Caco-2 (cell line): ENCODE measurements around the gene CERS6. TPM values are rescaled to one million over a fixed set of nuclear protein-coding genes. Genes with fewer than 3 reads are reported as not detected.

Source experiments
- BruUV-seq: library from RNA; stranded (reverse); fragments of 400-500 nt; replicated peaks from 2 replicates; lab custom pipeline; 2021; lab: Mats Ljungman, UMichigan
- CTCF ChIA-PET: fragments of 300-600 bp; sonication (Branson Sonifier 250); formaldehyde crosslinking; loops from one replicate; lab custom pipeline; 2022; ENCODE audit warnings: antibody characterized with exemption; lab: Charles Lee
- POLR2A ChIA-PET: fragments of 300-600 bp; sonication (Branson Sonifier 250); formaldehyde crosslinking; loops from one replicate; lab custom pipeline; 2022; ENCODE audit warnings: antibody characterized with exemption; lab: Charles Lee
- DNase-seq, 2 experiments: peaks; one replicate each; pipeline versions ENCODE4 v3.0.0 to v3.0.0-alpha.2; 2020 to 2022
- H3K27me3 ChIP-seq: replicated peaks from 2 replicates; pipeline ENCODE4 v1.6.0; 2011; ENCODE audit warnings: low read length; ENCODE audit not compliant: control insufficient read depth, insufficient read depth
- H3K36me3 ChIP-seq: 2 replicates; pipeline ENCODE4 v1.5.1; 2011; ENCODE audit warnings: low read length; ENCODE audit not compliant: control insufficient read depth, insufficient read depth
- H3K4me1 ChIP-seq: fragments of 250-450 bp; sonication (Bioruptor Pico); 2 replicates; pipeline ENCODE4 v1.5.1; 2020; ENCODE audit warnings: mild to moderate bottlenecking
- H3K4me3 ChIP-seq: 2 replicates; pipeline ENCODE4 v1.5.1; 2011; ENCODE audit warnings: low read depth, mild to moderate bottlenecking, control low read depth, low read length
- H3K9me3 ChIP-seq: fragments of 250-450 bp; sonication (Bioruptor Pico); 2 replicates; pipeline ENCODE4 v1.5.1; 2020; ENCODE audit warnings: mild to moderate bottlenecking, moderate library complexity
- H3K27ac Mint-ChIP-seq: one replicate; pipeline ENCODE4 v1.8.0; 2022; ENCODE audit warnings: mixed read lengths; ENCODE audit not compliant: unreplicated experiment
- H3K27me3 Mint-ChIP-seq: one replicate; pipeline ENCODE4 v1.8.0; 2022; ENCODE audit warnings: mixed read lengths; ENCODE audit not compliant: insufficient read depth, unreplicated experiment
- H3K36me3 Mint-ChIP-seq: one replicate; pipeline ENCODE4 v1.8.0; 2022; ENCODE audit warnings: mild to moderate bottlenecking, mixed read lengths; ENCODE audit not compliant: insufficient read depth, unreplicated experiment
- H3K4me1 Mint-ChIP-seq: one replicate; pipeline ENCODE4 v1.8.0; 2022; ENCODE audit warnings: low read depth, mixed read lengths; ENCODE audit not compliant: unreplicated experiment
- H3K4me3 Mint-ChIP-seq: one replicate; pipeline ENCODE4 v1.8.0; 2022; ENCODE audit warnings: mild to moderate bottlenecking, moderate library complexity, mixed read lengths; ENCODE audit not compliant: unreplicated experiment
- H3K9me3 Mint-ChIP-seq: one replicate; pipeline ENCODE4 v1.8.0; 2022; ENCODE audit warnings: mixed read lengths; ENCODE audit not compliant: unreplicated experiment
- CTCF ChIP-seq, 2 experiments: fragments of 200-600 bp in 1 of 2; IDR thresholded peaks; 1 replicate in 1 of 2; 2 replicates in 1 of 2; pipeline versions ENCODE4 v1.5.1 to v1.8.0; 2011 to 2022; ENCODE audit warnings: antibody characterized with exemption in 1 of 2, control low read depth in 1 of 2, inconsistent platforms in 1 of 2, low read depth in 1 of 2, low read length in 1 of 2, mild to moderate bottlenecking in 1 of 2, moderate library complexity in 1 of 2; ENCODE audit not compliant: insufficient read depth in 1 of 2, severe bottlenecking in 1 of 2, unreplicated experiment in 1 of 2
- intact Hi-C: fragments of 100-400 bp; cut with micrococcal nuclease; formaldehyde crosslinking; loops from one replicate; pipeline ENCODE4 v1.10.0; 2022; ENCODE audit not compliant: unreplicated experiment
- total RNA-seq: library from RNA; stranded (reverse); gene quantifications from 2 replicates; pipeline ENCODE4 v1.2.3, GENCODE V29; 2022

Gene CERS6
- total RNA-seq, 1 experiment from 2014 or later = 32.7 TPM

DNA sequence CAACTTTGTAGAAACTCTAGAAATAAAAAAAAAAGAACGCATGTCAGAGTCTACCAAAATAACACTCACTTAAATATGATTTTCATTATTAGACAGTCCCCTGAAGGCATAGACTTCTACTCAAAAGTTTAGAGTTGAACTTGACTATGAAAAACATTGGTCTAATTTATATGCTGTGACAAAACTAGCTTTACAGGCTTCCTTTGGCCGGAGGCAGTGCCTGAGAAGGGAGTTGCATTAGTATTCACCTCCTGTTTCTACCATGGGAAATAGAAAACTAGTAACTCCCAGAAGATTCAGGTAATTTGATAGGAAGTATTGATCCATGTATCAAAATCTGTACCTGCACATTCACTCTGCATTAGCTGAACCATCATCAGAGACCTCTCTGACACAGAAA lies 182.9 kb downstream of the CERS6 start:
- Histone ChIP-seq H3K36me3 (no peaks in the 10 kb centered on the region; the same call in 1 of the 2 replicates), H3K4me1 (0 out of 2 replicates have a peak, but pooled peaks cover 13% of the 10 kb centered on the region), H3K27me3 (no peaks in the 10 kb centered on the region), H3K4me3 (no peak overlapping the region), H3K9me3 (no peaks in the 10 kb centered on the region)
- no TSS peak for BruUV-seq
- Mint-ChIP-seq H3K27ac (no peak overlapping the region), H3K4me1 (peaks cover 15% of the 10 kb centered on the region), H3K9me3 (peaks cover 4% of the 10 kb centered on the region), H3K36me3 (no peaks in the 10 kb centered on the region), H3K4me3 (no peak overlapping the region), H3K27me3 (no peaks in the 10 kb centered on the region)
- DNase-seq = no peak
- no peak for TF ChIP-seq CTCF (IDR thresholded peaks at IDR 0.05; ENCODE audit: insufficient read depth in 1 of 2, low read depth in 1 of 2, low read length in 1 of 2, severe bottlenecking in 1 of 2, unreplicated experiment in 1 of 2)
- ChIA-PET CTCF (interaction anchor here (1.0 kb wide), 1 partner anchor 10 kb away, joined by 3 read pairs; no protein-coding TSS in a partner anchor), POLR2A (no interaction called here)
- intact Hi-C loops = no loop called here

- no peaks in the 10 kb centered on the region for H3K9me3 ChIP-seq
- ChIA-PET POLR2A (no interaction called here), CTCF (no interaction called here)
- peaks cover 20% of the 10 kb centered on the region for H3K4me1 Mint-ChIP-seq
- H3K36me3 ChIP-seq = no peaks in the 10 kb centered on the region; the same call in 1 of the 2 replicates
- no peaks in the 10 kb centered on the region for H3K27me3 Mint-ChIP-seq
- H3K9me3 Mint-ChIP-seq = peaks cover 9% of the 10 kb centered on the region
- H3K36me3 Mint-ChIP-seq = no peaks in the 10 kb centered on the region
- H3K27ac Mint-ChIP-seq = no peak overlapping the region
- TF ChIP-seq CTCF (IDR thresholded peaks at IDR 0.05; ENCODE audit: insufficient read depth in 1 of 2, low read depth in 1 of 2, low read length in 1 of 2, severe bottlenecking in 1 of 2, unreplicated experiment in 1 of 2) = no peak
- H3K4me3 Mint-ChIP-seq = no peak overlapping the region
- H3K4me1 ChIP-seq = 0 out of 2 replicates have a peak, but pooled peaks cover 12% of the 10 kb centered on the region
- DNase-seq = peak; percentile 21 to 43
- BruUV-seq = no TSS peak
- no peaks in the 10 kb centered on the region for H3K27me3 ChIP-seq
- intact Hi-C loops = no loop called here
- H3K4me3 ChIP-seq = no peak overlapping the region
Measured at GRCh38 chr2:168639441-168639898, 183.4 kb downstream of the CERS6 start.

- intact Hi-C loops = no loop called here
- CTCF ChIA-PET = no interaction called here
- DNase-seq = no peak
- H3K27me3 ChIP-seq = no peaks in the 10 kb centered on the region
- Mint-ChIP-seq H3K36me3 (no peaks in the 10 kb centered on the region), H3K27me3 (no peaks in the 10 kb centered on the region), H3K27ac (no peak overlapping the region), H3K4me1 (peaks cover 16% of the 10 kb centered on the region), H3K4me3 (no peak overlapping the region), H3K9me3 (peaks cover 10% of the 10 kb centered on the region)
- BruUV-seq = no TSS peak
- H3K4me3 ChIP-seq = no peak overlapping the region
- POLR2A ChIA-PET = no interaction called here
- 0 out of 2 replicates have a peak, but pooled peaks cover 6% of the 10 kb centered on the region for H3K4me1 ChIP-seq
- TF ChIP-seq CTCF (IDR thresholded peaks at IDR 0.05; ENCODE audit: insufficient read depth in 1 of 2, low read depth in 1 of 2, low read length in 1 of 2, severe bottlenecking in 1 of 2, unreplicated experiment in 1 of 2) = no peak
- no peaks in the 10 kb centered on the region; the same call in 1 of the 2 replicates for H3K36me3 ChIP-seq
- no peaks in the 10 kb centered on the region for H3K9me3 ChIP-seq
Measured at GRCh38 chr2:168640039-168640438, 184.0 kb downstream of the CERS6 start.
